Measurements from ENCODE around the gene RRM2.

- TF ChIP-seq CTCF (IDR thresholded peaks at IDR 0.05) (no peak), POLR2A (IDR thresholded peaks at IDR 0.05; ENCODE audit: low read depth) (no peak), EP300 (IDR thresholded peaks at IDR 0.05) (no peak), POLR2AphosphoS5 (IDR thresholded peaks at IDR 0.05) (no peak)
Observed at GRCh38 chr2:10135296-10136089, 13.0 kb downstream of the RRM2 start.
